ENCODE measurements around the gene TGFBR3.

DNA sequence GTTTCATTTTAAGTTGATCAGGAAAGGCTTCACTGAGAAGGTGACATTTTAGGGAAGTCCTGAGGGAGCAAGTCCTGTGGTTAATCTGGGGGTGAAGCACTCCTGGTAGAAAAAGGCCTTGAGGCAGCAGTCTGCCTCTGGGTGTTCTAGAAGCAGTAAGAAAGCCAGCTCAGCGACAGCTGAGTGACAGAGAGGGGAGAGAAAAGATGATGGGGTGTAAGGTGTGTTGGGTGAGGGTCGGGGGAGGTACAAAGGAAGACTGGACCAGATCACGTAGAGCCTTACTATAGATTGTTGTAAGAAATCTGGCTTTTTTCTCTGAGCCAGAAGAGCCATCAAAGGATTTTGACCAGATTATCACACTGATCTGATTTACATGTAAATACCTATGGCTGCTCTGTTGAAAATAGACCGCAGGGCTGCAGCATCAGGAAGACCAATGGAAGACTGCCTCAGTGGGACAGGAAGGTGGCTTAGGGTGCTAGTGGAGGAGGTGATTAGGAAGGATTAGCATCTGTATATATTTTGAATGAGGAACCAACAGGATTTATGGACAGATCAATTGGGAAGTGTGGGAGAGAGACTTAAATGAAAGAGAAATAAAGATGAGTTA, 254.1 kb downstream of the TGFBR3 start:
- TF ChIP-seq, protein P1, sequence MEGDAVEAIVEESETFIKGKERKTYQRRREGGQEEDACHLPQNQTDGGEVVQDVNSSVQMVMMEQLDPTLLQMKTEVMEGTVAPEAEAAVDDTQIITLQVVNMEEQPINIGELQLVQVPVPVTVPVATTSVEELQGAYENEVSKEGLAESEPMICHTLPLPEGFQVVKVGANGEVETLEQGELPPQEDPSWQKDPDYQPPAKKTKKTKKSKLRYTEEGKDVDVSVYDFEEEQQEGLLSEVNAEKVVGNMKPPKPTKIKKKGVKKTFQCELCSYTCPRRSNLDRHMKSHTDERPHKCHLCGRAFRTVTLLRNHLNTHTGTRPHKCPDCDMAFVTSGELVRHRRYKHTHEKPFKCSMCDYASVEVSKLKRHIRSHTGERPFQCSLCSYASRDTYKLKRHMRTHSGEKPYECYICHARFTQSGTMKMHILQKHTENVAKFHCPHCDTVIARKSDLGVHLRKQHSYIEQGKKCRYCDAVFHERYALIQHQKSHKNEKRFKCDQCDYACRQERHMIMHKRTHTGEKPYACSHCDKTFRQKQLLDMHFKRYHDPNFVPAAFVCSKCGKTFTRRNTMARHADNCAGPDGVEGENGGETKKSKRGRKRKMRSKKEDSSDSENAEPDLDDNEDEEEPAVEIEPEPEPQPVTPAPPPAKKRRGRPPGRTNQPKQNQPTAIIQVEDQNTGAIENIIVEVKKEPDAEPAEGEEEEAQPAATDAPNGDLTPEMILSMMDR (IDR thresholded peaks at IDR 0.05; ENCODE audit: control extremely low read depth in 1 of 3, insufficient read depth in 1 of 3, low read depth in 1 of 3, low read length in 3 of 3), result no peak
- no peak for TF ChIP-seq POLR2A (IDR thresholded peaks at IDR 0.05; ENCODE audit: control extremely low read depth in 1 of 2, low read depth in 2 of 2, low read length in 2 of 2)
- TF ChIP-seq RXRA (IDR thresholded peaks at IDR 0.05; ENCODE audit: insufficient read depth, low read depth, low read length), result no peak
- TF ChIP-seq, protein P2, sequence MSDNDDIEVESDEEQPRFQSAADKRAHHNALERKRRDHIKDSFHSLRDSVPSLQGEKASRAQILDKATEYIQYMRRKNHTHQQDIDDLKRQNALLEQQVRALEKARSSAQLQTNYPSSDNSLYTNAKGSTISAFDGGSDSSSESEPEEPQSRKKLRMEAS (IDR thresholded peaks at IDR 0.05), result no peak
- no peak for TF ChIP-seq RAD21 (IDR thresholded peaks at IDR 0.05 in 1 of 2, conservative IDR thresholded peaks at IDR 0.05 in 1 of 2; ENCODE audit: low read depth in 2 of 2, low read length in 2 of 2)
- no peak for TF ChIP-seq POLR2AphosphoS5 (IDR thresholded peaks at IDR 0.05; ENCODE audit: low read depth, low read length)
- TF ChIP-seq, protein P3, sequence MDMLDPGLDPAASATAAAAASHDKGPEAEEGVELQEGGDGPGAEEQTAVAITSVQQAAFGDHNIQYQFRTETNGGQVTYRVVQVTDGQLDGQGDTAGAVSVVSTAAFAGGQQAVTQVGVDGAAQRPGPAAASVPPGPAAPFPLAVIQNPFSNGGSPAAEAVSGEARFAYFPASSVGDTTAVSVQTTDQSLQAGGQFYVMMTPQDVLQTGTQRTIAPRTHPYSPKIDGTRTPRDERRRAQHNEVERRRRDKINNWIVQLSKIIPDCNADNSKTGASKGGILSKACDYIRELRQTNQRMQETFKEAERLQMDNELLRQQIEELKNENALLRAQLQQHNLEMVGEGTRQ (IDR thresholded peaks at IDR 0.05; ENCODE audit: low read length), result no peak
- no peak for TF ChIP-seq KDM5A (IDR thresholded peaks at IDR 0.05; ENCODE audit: low read length)
- TF ChIP-seq RFX5 (IDR thresholded peaks at IDR 0.05; ENCODE audit: borderline replicate concordance, low read depth, low read length), result no peak
- TF ChIP-seq, protein P4, sequence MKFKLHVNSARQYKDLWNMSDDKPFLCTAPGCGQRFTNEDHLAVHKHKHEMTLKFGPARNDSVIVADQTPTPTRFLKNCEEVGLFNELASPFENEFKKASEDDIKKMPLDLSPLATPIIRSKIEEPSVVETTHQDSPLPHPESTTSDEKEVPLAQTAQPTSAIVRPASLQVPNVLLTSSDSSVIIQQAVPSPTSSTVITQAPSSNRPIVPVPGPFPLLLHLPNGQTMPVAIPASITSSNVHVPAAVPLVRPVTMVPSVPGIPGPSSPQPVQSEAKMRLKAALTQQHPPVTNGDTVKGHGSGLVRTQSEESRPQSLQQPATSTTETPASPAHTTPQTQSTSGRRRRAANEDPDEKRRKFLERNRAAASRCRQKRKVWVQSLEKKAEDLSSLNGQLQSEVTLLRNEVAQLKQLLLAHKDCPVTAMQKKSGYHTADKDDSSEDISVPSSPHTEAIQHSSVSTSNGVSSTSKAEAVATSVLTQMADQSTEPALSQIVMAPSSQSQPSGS (IDR thresholded peaks at IDR 0.05; ENCODE audit: low read length), result no peak
- no peak for TF ChIP-seq SAP30 (IDR thresholded peaks at IDR 0.05; ENCODE audit: insufficient read depth, insufficient replicate concordance, low read length)

All from H1 (cell line).